Vein endothelial cell (primary cell): ENCODE measurements around the gene SDR9C7. TPM values are rescaled to one million over a fixed set of nuclear protein-coding genes. Genes with fewer than 3 reads are reported as not detected.

Source experiments
- total RNA-seq: library from RNA; depleted of rRNA; stranded (reverse); fragments of >200 nt; gene quantifications from 2 replicates; pipeline ENCODE4 v1.2.3, GENCODE V29; 2012

SDR9C7 gene
- total RNA-seq, result not detected in 2 replicates

DNA sequence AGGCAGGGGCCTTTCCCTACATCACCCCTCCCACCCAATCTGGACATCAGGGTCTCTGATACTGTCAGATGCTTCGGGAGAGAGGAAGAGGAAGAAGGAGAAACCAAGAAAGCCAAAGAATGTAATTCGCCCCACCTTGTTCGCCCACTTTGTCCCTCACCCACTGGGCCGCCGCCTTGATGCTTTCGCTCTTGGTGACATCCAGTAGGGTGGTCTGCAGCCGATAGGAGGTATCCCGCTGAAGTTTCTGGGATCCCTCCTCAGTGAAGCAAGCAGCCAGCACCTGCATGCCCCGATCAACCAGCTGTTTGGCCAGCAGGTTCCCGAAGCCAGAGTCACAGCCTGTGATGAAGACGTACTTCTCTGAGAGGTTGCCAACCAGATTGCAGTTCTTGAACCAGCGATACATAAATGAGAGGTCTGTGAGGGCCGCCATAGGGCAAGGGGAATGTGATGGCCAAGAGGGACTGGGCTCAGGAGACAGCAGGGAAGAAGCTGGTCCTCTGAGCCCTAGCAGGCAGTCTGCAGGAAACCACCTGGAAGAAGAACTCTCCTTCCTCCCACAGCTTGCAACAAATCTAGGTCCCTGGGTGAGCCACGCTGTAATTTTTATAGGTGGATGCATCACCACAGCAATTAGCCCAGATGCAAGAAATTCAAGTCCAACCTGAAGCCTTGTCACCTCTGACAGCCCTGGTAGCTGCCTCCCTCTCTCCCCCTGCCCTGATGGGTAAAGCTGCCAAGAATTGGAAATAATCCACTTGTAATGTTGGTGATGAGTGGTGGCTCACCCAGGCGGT is at the start of gene SDR9C7:
Gene SDR9C7, minus strand, starts transcription at position 583 of the 800 bp plus-strand sequence. Its CDS starts 147 bp downstream, at position 436.

DNA sequence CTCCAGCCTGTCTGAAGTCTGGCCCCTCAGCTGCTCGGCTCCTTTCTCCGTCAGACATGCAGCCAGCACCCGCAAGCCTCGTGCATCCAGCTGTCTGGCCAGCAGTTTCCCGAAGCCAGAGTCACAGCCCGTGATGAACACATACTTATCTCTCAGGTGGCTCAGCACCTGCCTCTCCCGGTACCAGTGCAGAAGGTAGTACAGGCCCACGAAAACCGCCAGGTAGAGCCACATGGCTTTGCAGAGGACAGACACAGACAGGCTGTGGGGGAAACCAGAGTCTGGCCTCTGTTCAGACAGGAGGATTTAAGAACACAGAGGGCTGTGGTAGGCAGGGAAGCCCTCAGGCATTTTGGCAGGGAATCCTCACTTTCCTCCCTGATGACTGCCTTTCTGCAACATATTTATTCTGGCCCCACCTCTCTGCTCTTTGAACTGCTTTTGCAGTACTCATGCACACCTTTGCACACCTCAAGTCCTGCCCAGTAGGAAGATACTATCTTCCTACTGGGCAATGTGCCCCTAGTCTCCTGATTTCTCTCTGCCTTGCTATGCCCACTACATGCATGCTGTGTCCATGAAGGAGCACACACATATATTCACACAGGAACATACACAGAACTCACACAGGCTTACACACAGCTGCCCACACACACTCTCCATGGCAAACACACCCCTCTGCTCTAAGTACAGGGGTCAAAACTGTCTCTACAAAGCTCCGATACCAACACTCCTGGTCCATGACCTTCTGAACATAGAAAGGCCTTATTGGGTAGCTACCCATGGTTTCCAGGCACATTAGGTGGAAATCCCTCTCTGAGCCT is 23.2 kb upstream of the SDR9C7 start, which contains the start of gene RDH16:
Gene RDH16, minus strand, starts transcription at position 380 of the 824 bp plus-strand sequence. Its CDS starts 146 bp downstream, at position 234.

Other genes starting within 250 kb of the SDR9C7 start
- 85.3 and 123 TPM in 2 replicates for gene PTGES3, start 246.1 kb downstream of the SDR9C7 start, total RNA-seq
- gene NACA, start 209.1 kb downstream of the SDR9C7 start, total RNA-seq, result 1,082 and 1,143 TPM in 2 replicates
- gene PRIM1, start 182.1 kb downstream of the SDR9C7 start, total RNA-seq, result 9.1 and 14.4 TPM in 2 replicates
- under 0.01 TPM in 1 of 2 replicates, not detected in the other for gene HSD17B6, start 171.1 kb downstream of the SDR9C7 start, total RNA-seq
- under 0.01 TPM in 1 of 2 replicates, not detected in the other for gene RDH16, start 23.2 kb upstream of the SDR9C7 start, total RNA-seq
- 11.5 and 12.1 TPM in 2 replicates for gene ZBTB39, start 72.1 kb upstream of the SDR9C7 start, total RNA-seq
- not detected in 2 replicates for gene TAC3, start 82.1 kb upstream of the SDR9C7 start, total RNA-seq
- gene MYO1A, start 115.7 kb upstream of the SDR9C7 start, total RNA-seq, result under 0.01 TPM in 1 of 2 replicates, not detected in the other
- 5.9 and 10.7 TPM in 2 replicates for gene NEMP1, start 144.4 kb upstream of the SDR9C7 start, total RNA-seq
- gene NAB2, start 154.7 kb upstream of the SDR9C7 start, total RNA-seq, result 12.0 and 18.9 TPM in 2 replicates
- gene STAT6, start 177.0 kb upstream of the SDR9C7 start, total RNA-seq, result 96.0 and 100 TPM in 2 replicates
- gene LRP1, start 194.1 kb upstream of the SDR9C7 start, total RNA-seq, result 1.6 and 4.6 TPM in 2 replicates
- not detected in 2 replicates for gene LRP1-AS, start 213.2 kb upstream of the SDR9C7 start, total RNA-seq